ENCODE results near the gene WDR83.

Gene WDR83

GRCh38 chr19:12711187-12711586 lies 44.6 kb downstream of the WDR83 start:
- TF ChIP-seq REST (IDR thresholded peaks at IDR 0.05; ENCODE audit: insufficient read depth in 1 of 2, low read depth in 2 of 2, low read length in 2 of 2) (no peak), FOXP2 (optimal IDR thresholded peaks at IDR 0.05; ENCODE audit: borderline replicate concordance, extremely low read depth, extremely low read length, insufficient read depth) (no peak), TAF1 (IDR thresholded peaks at IDR 0.05; ENCODE audit: borderline replicate concordance, insufficient read depth, low read length) (no peak), POLR2AphosphoS5 (IDR thresholded peaks at IDR 0.05; ENCODE audit: low read depth, low read length) (no peak), SIN3A (IDR thresholded peaks at IDR 0.05; ENCODE audit: borderline replicate concordance, insufficient read depth, low read length) (no peak)

GRCh38 chr19:12715102-12715501 lies 48.5 kb downstream of the WDR83 start:
- TF ChIP-seq SIN3A (IDR thresholded peaks at IDR 0.05; ENCODE audit: borderline replicate concordance, insufficient read depth, low read length) (no peak), REST (IDR thresholded peaks at IDR 0.05; ENCODE audit: insufficient read depth in 1 of 2, low read depth in 2 of 2, low read length in 2 of 2) (no peak), POLR2AphosphoS5 (IDR thresholded peaks at IDR 0.05; ENCODE audit: low read depth, low read length) (no peak), FOXP2 (optimal IDR thresholded peaks at IDR 0.05; ENCODE audit: borderline replicate concordance, extremely low read depth, extremely low read length, insufficient read depth) (no peak)

- TF ChIP-seq REST (IDR thresholded peaks at IDR 0.05; ENCODE audit: insufficient read depth in 1 of 2, low read depth in 2 of 2, low read length in 2 of 2): no peak
- no peak for TF ChIP-seq TAF1 (IDR thresholded peaks at IDR 0.05; ENCODE audit: borderline replicate concordance, insufficient read depth, low read length)
- TF ChIP-seq FOXP2 (optimal IDR thresholded peaks at IDR 0.05; ENCODE audit: borderline replicate concordance, extremely low read depth, extremely low read length, insufficient read depth): no peak
- no peak for TF ChIP-seq SIN3A (IDR thresholded peaks at IDR 0.05; ENCODE audit: borderline replicate concordance, insufficient read depth, low read length)
- TF ChIP-seq POLR2AphosphoS5 (IDR thresholded peaks at IDR 0.05; ENCODE audit: low read depth, low read length): no peak
Measured at GRCh38 chr19:12715929-12716328, 49.3 kb downstream of the WDR83 start.

GRCh38 chr19:12720296-12720695 lies 53.7 kb downstream of the WDR83 start:
- no peak for TF ChIP-seq REST (IDR thresholded peaks at IDR 0.05; ENCODE audit: insufficient read depth in 1 of 2, low read depth in 2 of 2, low read length in 2 of 2)
- TF ChIP-seq TAF1 (IDR thresholded peaks at IDR 0.05; ENCODE audit: borderline replicate concordance, insufficient read depth, low read length): no peak
- TF ChIP-seq POLR2AphosphoS5 (IDR thresholded peaks at IDR 0.05; ENCODE audit: low read depth, low read length): no peak
- TF ChIP-seq FOXP2 (optimal IDR thresholded peaks at IDR 0.05; ENCODE audit: borderline replicate concordance, extremely low read depth, extremely low read length, insufficient read depth): no peak
- no peak for TF ChIP-seq SIN3A (IDR thresholded peaks at IDR 0.05; ENCODE audit: borderline replicate concordance, insufficient read depth, low read length)
